Measurements from ENCODE around the gene ITGBL1. TPM values are rescaled to one million over a fixed set of nuclear protein-coding genes. Genes with fewer than 3 reads are reported as not detected.

ITGBL1 gene
- total RNA-seq, 2 donors from 2014 or later: not detected

DNA sequence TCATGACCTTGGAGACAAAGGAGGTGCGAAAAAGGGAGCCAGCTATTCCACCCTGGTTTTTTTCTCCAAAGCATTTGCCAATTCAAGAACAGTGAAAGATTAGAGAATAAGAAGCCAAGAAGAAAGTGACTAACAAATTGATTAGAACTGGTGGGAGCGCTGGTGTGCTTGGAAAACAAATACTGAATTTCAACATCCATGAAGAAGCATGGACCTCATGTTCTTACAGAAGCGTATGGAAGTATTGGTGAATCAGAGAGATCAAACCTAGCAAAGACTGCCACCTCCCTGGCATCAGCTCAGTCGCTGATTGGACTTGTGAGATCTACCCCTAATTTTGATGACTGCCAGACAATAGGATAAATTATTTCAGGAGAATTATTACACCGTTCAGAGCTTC is 195.3 kb downstream of the ITGBL1 start:
- H3K9me3 ChIP-seq (ENCODE audit: control insufficient read depth, low read length, poor library complexity, severe bottlenecking): no peaks in the 10 kb centered on the region
- Mint-ChIP-seq H3K4me3 (no peak overlapping the region), H3K27ac (no peak overlapping the region), H3K36me3 (ENCODE audit: low read depth) (no peaks in the 10 kb centered on the region), H3K4me1 (no peaks in the 10 kb centered on the region), H3K27me3 (peaks cover 24% of the 10 kb centered on the region)
- DNase-seq (no peak), ATAC-seq (no peak)

DNA sequence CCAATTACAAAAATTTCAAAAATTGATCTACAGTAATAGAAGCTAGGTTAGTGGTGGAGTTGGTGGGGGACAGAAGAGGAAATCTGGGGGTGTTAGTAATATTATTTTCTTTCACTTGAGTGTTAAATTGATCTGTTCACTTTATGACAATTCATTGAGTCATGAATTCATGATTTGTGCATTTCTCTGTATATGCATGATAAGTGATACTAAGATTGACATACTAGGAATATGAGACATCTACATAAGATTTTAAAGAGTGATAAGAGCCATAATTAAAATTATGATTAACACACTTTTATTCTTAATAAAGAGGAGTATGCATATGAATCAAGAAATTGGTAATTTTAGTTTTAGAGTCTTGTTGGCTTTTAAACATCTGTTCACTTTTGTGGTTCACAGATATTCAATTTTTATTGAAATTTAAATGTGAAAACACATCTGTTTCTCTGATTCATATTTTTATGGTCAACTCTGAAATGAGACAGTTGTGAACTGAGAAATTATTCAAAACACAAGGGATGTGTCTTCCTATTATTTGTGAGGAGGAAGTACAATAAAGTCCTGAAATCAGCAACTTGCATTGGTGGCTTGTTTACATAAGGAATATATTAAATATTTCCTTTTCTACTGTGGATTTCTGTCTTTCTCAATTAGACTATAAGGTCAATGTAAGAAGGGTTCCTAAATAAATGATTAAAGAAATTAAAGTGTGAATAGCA is 196.5 kb downstream of the ITGBL1 start:
- ATAC-seq: no peak
- H3K9me3 ChIP-seq (ENCODE audit: control insufficient read depth, low read length, poor library complexity, severe bottlenecking): no peaks in the 10 kb centered on the region

DNA sequence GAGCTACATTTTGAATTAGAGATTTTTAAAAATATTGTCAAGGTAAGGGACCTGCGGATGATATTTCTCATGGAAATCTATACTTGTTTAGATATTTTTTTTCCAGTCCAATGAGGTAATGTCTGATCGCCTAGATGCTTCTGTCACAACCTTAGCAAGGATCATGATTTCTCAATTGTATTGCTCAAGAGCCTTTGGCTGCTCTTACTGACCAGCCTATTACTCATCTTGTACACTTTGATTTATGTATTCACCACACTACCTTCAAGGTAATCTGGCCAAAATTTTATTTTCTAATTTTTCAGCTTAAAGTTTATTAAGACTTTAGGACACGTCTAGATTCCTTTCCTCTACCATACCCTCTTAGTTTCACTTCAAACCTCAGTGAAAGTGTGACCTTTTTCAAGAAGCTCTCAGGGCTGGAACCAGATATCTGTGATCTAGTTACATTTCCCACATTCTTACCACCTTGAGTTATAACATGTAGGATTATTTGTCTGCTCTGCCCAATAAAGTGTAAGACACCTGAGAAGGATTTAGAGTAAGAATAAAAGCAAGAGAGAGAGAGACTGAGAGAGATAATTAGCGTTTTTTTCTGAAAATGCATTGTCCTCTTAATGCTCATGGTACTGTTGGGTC is 197.1 kb downstream of the ITGBL1 start:
- Mint-ChIP-seq H3K4me3 (no peak overlapping the region), H3K36me3 (ENCODE audit: low read depth) (peaks cover 2% of the 10 kb centered on the region), H3K4me1 (no peaks in the 10 kb centered on the region), H3K27ac (no peak overlapping the region), H3K27me3 (peaks cover 23% of the 10 kb centered on the region)
- ATAC-seq (no peak), DNase-seq (no peak)
- no peaks in the 10 kb centered on the region for H3K9me3 ChIP-seq (ENCODE audit: control insufficient read depth, low read length, poor library complexity, severe bottlenecking)

More for the DNA sequence above, 196.5 kb downstream of the ITGBL1 start:
- peaks cover 25% of the 10 kb centered on the region for H3K27me3 Mint-ChIP-seq
- no peaks in the 10 kb centered on the region for H3K36me3 Mint-ChIP-seq (ENCODE audit: low read depth)
- H3K4me1 Mint-ChIP-seq: no peaks in the 10 kb centered on the region
- H3K4me3 Mint-ChIP-seq: no peak overlapping the region
- H3K27ac Mint-ChIP-seq: no peak overlapping the region
- DNase-seq: no peak

DNA sequence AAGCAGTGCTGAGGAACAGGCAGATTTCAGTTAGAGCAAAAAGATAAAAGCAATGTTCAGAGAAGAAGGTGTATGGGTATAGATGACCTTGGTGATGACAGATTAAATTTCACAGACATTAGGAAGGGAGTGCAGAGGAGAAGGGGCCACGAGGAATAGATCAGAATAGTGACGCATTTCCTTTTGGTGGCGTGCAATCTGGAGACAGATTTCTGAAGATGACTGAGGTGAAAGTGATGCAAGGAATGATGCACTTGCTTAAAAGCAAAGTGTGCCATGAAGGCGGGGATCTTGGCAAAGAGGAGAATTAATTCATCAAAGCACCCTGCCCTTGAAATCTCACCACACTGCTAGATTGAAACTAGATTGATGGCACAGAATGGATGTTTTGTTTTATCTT is 202.4 kb downstream of the ITGBL1 start:
- DNase-seq: no peak
- H3K9me3 ChIP-seq (ENCODE audit: control insufficient read depth, low read length, poor library complexity, severe bottlenecking): no peaks in the 10 kb centered on the region
- no peak for ATAC-seq

DNA sequence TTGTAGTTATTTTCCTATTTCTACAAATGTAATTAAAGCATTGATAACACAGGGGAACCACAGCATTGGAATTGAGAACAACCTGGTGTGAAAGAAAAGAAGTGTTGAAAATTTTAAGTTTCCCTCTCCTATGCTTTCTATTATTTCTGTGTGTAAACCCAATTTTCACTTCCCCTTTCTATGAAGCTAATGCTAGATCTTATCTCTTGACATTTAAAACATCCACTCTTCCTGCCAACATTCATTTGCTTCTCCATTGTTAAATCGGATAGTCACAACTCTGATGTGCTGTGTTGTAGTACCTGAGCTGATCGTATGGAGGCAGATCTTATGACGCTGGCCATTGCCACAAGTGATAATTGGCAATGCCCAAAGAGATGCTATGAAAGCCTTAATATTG is 203.0 kb downstream of the ITGBL1 start:
- Mint-ChIP-seq H3K27me3 (peaks cover 8% of the 10 kb centered on the region), H3K36me3 (ENCODE audit: low read depth) (peaks cover 5% of the 10 kb centered on the region), H3K4me1 (peaks cover 3% of the 10 kb centered on the region), H3K4me3 (no peak overlapping the region), H3K27ac (no peak overlapping the region)
- ATAC-seq: no peak
- H3K9me3 ChIP-seq (ENCODE audit: control insufficient read depth, low read length, poor library complexity, severe bottlenecking): no peaks in the 10 kb centered on the region
- no peak for DNase-seq

More for the DNA sequence above, 202.4 kb downstream of the ITGBL1 start:
- Mint-ChIP-seq H3K36me3 (ENCODE audit: low read depth) (peaks cover 5% of the 10 kb centered on the region), H3K27me3 (peaks cover 8% of the 10 kb centered on the region), H3K4me3 (no peak overlapping the region), H3K4me1 (peaks cover 3% of the 10 kb centered on the region), H3K27ac (no peak overlapping the region)

DNA sequence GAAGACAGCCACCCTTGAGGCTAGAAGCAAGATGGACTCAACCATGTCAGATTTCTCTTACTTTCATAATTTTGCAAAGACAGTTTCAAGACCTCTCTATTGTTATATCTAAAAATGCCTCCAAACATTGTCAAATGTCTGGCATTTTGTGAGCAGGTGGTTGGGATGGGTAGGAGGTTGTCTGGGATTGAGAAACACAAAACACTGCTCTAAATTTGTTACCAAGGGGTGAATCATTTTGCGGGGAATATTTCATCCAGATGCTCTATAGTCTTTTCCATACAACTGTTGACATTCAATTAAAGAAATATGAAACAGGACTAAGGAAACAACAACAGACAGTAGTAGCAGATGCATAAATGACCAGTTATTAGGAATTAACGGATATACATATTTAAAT is 208.2 kb downstream of the ITGBL1 start:
- Mint-ChIP-seq H3K36me3 (ENCODE audit: low read depth) (no peaks in the 10 kb centered on the region), H3K27ac (no peak overlapping the region), H3K4me3 (no peak overlapping the region), H3K27me3 (no peaks in the 10 kb centered on the region), H3K4me1 (no peaks in the 10 kb centered on the region)
- ATAC-seq (no peak), DNase-seq (no peak)
- H3K9me3 ChIP-seq (ENCODE audit: control insufficient read depth, low read length, poor library complexity, severe bottlenecking): no peaks in the 10 kb centered on the region

DNA sequence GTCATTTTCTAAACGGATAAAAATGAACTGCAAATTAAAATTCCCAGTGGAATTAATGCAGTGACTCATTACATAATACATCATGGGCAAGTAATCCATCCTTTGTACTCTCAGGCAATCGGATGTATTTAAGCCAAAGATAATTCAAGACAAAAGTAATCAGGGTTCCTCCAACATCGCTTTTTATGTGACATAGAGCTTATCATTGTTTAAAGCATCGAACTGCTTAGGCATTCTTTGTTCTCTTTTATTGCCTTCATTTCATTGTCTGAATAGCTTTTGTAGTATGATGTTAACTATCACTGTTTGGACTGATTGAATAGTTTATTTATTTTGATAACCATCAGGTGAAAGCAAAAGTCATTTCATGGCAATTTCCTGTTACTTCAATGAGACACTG is 209.4 kb downstream of the ITGBL1 start:
- no peaks in the 10 kb centered on the region for H3K36me3 Mint-ChIP-seq (ENCODE audit: low read depth)
- DNase-seq: no peak
- ATAC-seq: no peak
- no peaks in the 10 kb centered on the region for H3K4me1 Mint-ChIP-seq
- H3K27ac Mint-ChIP-seq: no peak overlapping the region
- H3K9me3 ChIP-seq (ENCODE audit: control insufficient read depth, low read length, poor library complexity, severe bottlenecking): no peaks in the 10 kb centered on the region
- H3K4me3 Mint-ChIP-seq: no peak overlapping the region
- H3K27me3 Mint-ChIP-seq: no peaks in the 10 kb centered on the region

DNA sequence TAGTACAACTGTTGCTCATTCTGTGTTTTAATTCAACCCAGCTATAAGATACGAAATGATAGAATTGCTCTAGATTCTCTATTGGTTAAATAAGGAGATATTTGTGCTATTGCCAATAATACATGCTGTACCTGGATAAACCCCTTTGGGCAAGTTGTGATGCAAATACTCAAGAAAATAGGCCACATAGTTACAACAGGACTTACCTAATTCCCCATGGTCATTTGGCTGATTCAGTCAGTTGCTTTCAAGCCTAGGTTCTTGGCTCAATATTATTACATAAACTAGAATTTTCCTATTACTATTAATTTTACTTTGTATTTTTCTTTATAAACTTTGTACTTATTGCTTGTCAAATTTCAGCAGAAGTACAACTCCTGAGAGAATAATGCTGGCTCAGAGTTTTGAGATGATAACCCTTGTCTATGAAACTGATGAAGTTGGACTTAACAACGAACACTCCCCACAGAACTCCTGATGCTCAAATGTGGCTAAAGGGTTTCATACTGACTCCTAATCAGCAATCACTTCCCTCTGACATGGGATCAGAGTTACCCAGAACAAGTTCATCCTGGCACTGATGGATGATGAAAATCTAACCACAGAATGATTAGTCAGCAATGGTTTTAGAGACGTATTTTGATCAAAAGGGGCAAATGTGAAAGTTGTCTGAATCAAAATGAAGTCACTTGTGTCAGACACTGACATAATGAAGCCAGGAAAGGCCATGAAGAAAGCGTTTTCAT is 221.1 kb downstream of the ITGBL1 start:
- H3K9me3 ChIP-seq (ENCODE audit: control insufficient read depth, low read length, poor library complexity, severe bottlenecking): no peaks in the 10 kb centered on the region
- H3K36me3 Mint-ChIP-seq (ENCODE audit: low read depth): no peaks in the 10 kb centered on the region
- ATAC-seq (no peak), DNase-seq (no peak)
- no peak overlapping the region for H3K4me3 Mint-ChIP-seq
- no peak overlapping the region for H3K27ac Mint-ChIP-seq
- H3K27me3 Mint-ChIP-seq: peaks cover 4% of the 10 kb centered on the region
- peaks cover 2% of the 10 kb centered on the region for H3K4me1 Mint-ChIP-seq

DNA sequence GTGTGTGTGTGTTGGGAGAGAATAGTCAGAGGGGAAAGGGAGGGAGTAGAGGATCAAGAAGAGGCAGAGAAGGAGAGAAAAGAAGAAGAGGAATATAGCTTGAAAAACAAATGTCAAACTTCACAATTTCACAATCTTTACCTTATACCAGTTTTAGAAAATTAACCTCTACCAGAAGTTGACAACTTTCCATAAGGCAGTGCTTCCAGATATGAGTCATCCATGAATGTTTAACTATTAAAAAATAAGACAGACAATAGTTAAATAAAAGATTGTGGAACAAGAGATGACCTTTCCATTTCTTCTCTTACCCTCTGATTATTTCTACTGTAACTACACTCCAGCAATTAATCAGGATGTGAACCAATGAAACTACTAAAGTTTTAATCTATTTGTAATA is 229.4 kb downstream of the ITGBL1 start:
- no peak for DNase-seq
- ATAC-seq: no peak
- no peaks in the 10 kb centered on the region for H3K9me3 ChIP-seq (ENCODE audit: control insufficient read depth, low read length, poor library complexity, severe bottlenecking)
- no peaks in the 10 kb centered on the region for H3K4me1 Mint-ChIP-seq
- no peaks in the 10 kb centered on the region for H3K36me3 Mint-ChIP-seq (ENCODE audit: low read depth)
- H3K27me3 Mint-ChIP-seq: peaks cover 40% of the 10 kb centered on the region
- H3K4me3 Mint-ChIP-seq: no peak overlapping the region
- H3K27ac Mint-ChIP-seq: no peak overlapping the region

DNA sequence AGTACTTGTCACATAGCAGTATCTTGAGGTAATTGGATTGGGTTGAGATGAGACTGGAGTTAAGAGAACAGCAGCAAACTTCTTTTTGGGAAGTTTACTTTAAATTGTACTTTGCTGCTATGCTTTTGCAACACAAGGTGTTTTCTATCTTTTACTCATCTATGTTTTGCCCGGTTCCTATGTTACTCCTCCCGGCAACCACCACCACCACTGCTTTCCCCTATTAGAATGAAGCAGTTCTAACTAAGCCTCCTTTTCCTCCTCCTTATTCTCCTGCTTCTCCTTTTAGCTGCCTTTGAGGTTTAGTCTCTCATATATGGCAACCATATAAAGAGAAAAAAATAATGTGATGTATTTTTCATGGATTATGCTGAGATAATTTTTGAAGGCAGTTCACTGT is 233.5 kb downstream of the ITGBL1 start:
- H3K4me3 Mint-ChIP-seq: no peak overlapping the region
- H3K36me3 Mint-ChIP-seq (ENCODE audit: low read depth): no peaks in the 10 kb centered on the region
- no peaks in the 10 kb centered on the region for H3K4me1 Mint-ChIP-seq
- peaks cover 37% of the 10 kb centered on the region for H3K27me3 Mint-ChIP-seq
- H3K9me3 ChIP-seq (ENCODE audit: control insufficient read depth, low read length, poor library complexity, severe bottlenecking): no peaks in the 10 kb centered on the region
- DNase-seq (no peak), ATAC-seq (no peak)
- H3K27ac Mint-ChIP-seq: no peak overlapping the region

DNA sequence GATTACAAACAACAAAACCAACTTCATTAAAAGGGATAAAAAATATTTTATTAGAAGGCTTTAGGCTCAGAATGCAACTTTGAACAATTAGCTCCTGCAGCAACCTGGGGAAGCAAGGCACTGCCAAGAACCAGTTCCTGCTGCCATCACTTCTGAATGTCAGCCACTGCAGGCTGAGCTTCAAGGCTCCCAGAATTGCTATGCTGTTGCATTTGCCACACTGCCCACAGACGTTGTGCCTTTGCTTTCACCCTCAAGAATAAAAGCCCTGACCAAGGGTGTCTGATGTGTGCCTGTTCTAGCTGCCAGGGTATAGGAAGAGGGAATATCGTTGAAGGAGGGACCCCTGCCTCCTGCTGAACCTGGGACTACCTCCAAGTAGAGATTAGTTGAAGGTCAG is 238.4 kb downstream of the ITGBL1 start:
- peaks cover 24% of the 10 kb centered on the region for H3K27me3 Mint-ChIP-seq
- no peak overlapping the region for H3K27ac Mint-ChIP-seq
- no peaks in the 10 kb centered on the region for H3K36me3 Mint-ChIP-seq (ENCODE audit: low read depth)
- H3K4me1 Mint-ChIP-seq: no peaks in the 10 kb centered on the region
- DNase-seq (no peak), ATAC-seq (no peak)
- H3K4me3 Mint-ChIP-seq: no peak overlapping the region
- no peaks in the 10 kb centered on the region for H3K9me3 ChIP-seq (ENCODE audit: control insufficient read depth, low read length, poor library complexity, severe bottlenecking)

DNA sequence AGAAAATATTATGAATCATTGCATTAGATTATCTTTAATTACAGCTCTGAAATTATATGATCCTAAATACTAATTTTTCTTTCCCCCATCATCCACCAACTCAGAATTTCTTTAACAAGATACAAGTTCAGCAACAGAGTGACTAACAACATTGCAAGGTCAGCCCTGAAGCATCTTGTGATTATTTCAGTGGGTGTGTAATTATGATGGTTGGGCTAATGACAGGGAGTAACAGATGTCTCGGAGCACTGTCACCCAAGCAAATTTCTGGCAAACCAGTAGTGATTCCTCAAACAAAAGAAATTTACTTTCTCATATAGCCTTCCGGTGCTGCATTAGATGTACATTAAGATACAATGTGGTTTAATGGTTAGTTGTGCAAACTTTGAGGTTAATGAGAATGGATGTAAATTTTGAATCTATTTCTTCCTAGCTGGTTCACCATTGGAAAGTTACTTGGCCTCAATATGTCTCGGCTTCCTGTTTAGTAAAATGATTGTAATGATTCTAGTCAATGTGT is 238.9 kb downstream of the ITGBL1 start:
- Mint-ChIP-seq H3K27ac (no peak overlapping the region), H3K36me3 (ENCODE audit: low read depth) (no peaks in the 10 kb centered on the region), H3K27me3 (peaks cover 19% of the 10 kb centered on the region), H3K4me1 (no peaks in the 10 kb centered on the region), H3K4me3 (no peak overlapping the region)
- no peaks in the 10 kb centered on the region for H3K9me3 ChIP-seq (ENCODE audit: control insufficient read depth, low read length, poor library complexity, severe bottlenecking)
- ATAC-seq (no peak), DNase-seq (no peak)

DNA sequence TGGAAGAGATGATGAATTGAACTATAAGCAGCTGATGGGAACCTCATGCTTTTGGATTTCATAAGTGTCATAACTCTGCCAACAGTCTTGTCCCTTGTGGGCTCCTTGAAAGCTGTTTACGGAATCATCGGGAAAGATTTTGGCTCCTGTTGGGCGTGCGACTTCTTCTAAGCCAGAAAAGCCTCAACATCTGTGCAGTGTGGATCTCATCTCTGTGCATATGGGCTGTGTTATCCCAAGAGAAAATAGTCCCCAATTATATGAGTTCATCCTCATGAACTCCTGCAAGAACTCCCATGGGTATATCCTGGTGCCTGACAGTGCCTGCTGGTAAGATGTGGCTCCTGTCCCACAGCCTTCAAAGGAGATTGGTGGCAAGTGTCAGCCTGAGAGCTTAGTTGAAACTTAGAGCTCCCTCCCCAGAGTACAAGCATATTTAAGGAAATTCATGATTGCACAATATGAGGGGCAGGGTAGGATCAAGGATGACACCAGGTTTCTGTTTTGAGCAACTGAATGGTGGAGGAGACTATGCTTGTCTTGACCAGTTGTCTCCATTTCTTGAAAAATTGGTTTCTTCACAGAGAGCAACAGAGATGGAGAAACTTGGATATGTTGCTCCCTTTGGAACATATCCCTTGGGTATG is 243.5 kb downstream of the ITGBL1 start:
- Mint-ChIP-seq H3K27me3 (peaks cover 19% of the 10 kb centered on the region), H3K4me3 (no peak overlapping the region), H3K36me3 (ENCODE audit: low read depth) (no peaks in the 10 kb centered on the region), H3K27ac (no peak overlapping the region), H3K4me1 (no peaks in the 10 kb centered on the region)
- no peaks in the 10 kb centered on the region for H3K9me3 ChIP-seq (ENCODE audit: control insufficient read depth, low read length, poor library complexity, severe bottlenecking)
- ATAC-seq (no peak), DNase-seq (no peak)

Data from T-helper 17 cell (primary cell).